ENCODE results near the gene INO80.

GRCh38 chr15:41148065-41148464 is 32.0 kb upstream of the INO80 start:
- TF ChIP-seq POLR2AphosphoS5 (IDR thresholded peaks at IDR 0.05) (no peak), POLR2A (IDR thresholded peaks at IDR 0.05; ENCODE audit: low read depth) (no peak), CTCF (IDR thresholded peaks at IDR 0.05) (no peak)

Measured in esophagus muscularis mucosa (tissue), 3 donors.